HG03045 (cell line): ENCODE measurements around the gene UNC5C.
"Not testable (repeated sequence)": the region's sequence is repeated elsewhere in the genome, so short reads cannot be mapped to it uniquely, and the experiment has no call there.

Experiments
- ATAC-seq: cut with Tn5 transposase; IDR thresholded peaks from one replicate; pipeline ENCODE4 v1.9.1; 2021; ENCODE audit warnings: mild to moderate bottlenecking, moderate library complexity; ENCODE audit not compliant: unreplicated experiment

Gene UNC5C

GRCh38 chr4:95188701-95189370 is 359.9 kb downstream of the UNC5C start:
- ATAC-seq, result no peak

- ATAC-seq, result no peak
Observed at GRCh38 chr4:95186666-95187065, 362.1 kb downstream of the UNC5C start.

DNA sequence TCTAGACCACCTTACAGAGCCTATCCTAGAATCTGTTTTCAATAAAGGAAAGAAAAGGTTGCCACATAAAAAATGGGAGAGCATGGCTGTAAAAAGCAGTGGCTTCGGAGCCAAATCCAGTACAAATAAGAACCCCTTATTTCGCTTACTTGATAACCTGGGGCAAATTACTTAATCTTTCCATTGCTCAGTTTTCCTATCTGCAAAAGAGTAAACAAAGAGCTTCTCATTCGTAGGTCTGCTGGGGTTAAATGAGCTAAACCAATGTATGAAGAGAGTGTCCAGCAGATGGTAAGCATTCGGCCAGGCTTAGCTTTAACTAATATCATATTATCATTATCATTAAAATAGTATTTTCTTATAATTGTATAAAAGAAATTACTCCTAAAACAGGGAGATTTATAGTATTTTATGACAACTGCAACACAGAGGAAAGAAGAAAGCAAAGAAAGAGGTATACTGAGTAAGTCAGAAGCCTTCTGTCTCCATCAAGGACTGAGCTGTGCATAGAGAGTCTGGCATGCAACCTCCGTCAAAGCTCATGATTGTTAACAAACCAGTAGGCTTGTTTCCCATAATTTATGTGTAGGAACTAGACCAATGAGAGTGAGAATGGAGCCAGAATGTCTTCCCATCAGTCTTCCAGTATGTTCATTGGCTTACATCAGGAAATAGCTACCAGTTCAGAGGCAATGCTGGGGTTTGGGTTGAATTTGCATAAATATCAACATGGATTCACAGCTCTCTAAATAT is 364.9 kb downstream of the UNC5C start:
- ATAC-seq, result no peak

DNA sequence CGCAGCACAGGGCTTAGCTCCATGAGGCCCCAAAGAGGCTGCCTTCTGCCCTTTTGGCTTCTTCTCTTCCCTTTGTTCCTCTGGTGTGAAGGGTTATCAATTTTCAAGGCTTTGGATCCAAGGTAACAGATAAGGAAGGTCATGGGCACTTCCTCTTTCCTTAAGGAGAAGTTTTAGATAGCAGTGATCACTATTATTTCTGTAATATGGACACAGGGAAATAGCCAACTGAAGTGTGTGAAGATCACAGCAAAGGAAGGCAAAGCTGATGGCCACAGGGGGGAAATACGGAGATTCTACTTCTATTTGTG is 366.8 kb downstream of the UNC5C start:
- ATAC-seq, result no peak

GRCh38 chr4:95181243-95181995 is 367.4 kb downstream of the UNC5C start:
- ATAC-seq, result no peak

GRCh38 chr4:95180531-95181242 is 368.1 kb downstream of the UNC5C start:
- ATAC-seq, result no peak

- ATAC-seq, result no peak
Observed at GRCh38 chr4:95178938-95179337, 369.8 kb downstream of the UNC5C start.

DNA sequence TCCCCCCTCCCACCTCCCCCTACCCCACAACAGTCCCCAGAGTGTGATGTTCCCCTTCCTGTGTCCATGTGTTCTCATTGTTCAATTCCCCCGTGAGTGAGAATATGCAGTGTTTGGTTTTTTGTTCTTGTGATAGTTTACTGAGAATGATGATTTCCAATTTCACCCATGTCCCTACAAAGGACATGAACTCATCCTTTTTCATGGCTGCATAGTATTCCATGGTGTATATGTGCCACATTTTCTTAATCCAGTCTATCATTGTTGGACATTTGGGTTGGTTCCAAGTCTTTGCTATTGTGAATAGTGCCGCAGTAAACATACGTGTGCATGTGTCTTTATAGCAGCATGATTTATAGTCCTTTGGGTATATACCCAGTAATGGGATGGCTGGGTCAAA is 377.4 kb downstream of the UNC5C start:
- not testable (repeated sequence) for ATAC-seq

- no peak for ATAC-seq
Observed at GRCh38 chr4:95170176-95170575, 378.6 kb downstream of the UNC5C start.

DNA sequence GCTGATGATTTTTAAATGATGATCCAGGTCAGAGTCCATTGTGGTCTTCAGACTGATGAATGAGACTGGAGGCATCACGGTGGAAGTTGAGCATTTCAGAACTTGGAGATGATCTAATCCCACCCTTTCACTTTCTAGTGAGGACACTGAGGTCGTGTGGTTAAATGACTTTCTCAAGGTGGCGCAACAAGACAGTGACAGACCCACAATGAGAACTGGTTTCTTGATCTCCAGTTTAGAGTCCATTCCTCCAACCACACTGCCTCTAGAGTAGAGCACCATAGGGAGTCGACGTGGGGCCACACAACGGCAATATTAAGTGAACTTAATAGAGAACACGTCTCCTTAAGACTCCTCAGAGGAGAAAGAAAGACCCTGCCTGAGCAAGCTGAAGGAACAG is 381.0 kb downstream of the UNC5C start:
- ATAC-seq, result no peak

GRCh38 chr4:95165926-95166524 is 382.7 kb downstream of the UNC5C start:
- peak; percentile 58 for ATAC-seq

DNA sequence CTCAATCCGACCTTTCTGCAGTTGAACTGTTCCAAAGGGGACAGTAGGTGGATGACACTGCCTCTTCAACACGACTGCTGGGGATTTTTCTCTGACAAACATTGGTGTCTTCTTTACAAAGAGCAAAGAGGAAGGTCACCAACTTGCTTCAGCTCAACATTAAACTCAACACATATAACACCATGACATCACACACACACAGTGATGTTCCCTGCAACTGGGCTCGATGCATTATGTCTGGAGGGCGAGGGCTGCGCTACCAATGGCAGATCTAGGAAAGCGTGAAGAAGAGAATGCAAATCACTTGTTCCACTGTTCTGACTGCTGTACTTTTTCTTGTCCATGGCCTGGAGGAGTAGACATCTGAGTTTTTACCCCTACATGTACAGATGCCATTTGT is 385.9 kb downstream of the UNC5C start:
- no peak for ATAC-seq

DNA sequence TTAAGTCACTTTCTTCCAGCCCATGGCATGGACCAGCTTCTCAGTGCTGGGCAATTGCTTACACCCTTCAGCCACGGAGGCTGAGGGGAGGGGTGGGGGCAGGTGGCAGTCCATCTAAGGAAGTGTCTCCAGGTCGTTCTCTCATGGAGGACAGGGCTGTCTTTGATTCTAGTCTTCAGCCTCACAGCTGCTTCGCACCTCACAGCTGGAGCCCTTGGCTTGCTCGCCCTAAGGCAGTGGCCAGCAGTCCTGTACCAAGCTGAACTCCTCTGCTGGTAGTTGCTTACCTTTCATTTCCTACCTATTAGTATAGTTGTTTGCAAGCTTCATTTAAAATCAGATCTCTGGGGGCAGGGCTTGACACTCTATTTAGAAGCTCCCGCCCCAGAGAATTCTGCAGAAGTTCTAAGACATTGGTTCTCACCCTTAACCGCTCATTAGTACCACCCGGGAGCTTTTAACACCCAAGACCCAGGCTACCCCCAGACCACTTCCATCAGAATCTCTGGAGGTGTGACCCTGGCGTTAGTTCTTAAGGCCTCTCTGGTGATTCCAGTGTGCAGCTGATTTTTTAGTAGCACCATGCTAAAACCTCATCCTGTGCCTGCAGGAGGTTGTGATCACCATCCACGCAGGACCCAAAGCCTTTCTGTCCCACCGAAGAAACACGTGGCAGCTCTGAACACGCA is 386.8 kb downstream of the UNC5C start:
- no peak for ATAC-seq

- ATAC-seq, result no peak
Observed at GRCh38 chr4:95159384-95159783, 389.4 kb downstream of the UNC5C start.

DNA sequence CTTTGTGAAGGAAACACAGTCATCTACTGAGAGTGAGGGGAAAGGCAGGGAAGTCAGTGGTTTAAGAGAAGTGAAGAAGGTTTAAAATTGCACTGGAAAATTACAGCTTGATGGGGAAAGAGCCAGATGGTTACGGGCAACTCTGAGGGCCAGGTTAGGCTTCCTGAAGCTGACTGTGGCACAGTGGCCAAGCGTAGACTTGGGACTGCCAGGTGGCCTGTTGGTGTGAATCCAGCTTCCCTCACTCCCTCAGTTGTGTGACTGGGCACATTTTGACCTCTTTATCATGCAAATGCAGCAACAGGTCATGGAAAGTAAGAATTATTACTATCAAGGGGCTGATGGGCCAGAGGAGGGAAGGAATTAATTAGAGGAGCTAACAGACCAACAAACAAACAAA is 390.1 kb downstream of the UNC5C start:
- ATAC-seq, result no peak

DNA sequence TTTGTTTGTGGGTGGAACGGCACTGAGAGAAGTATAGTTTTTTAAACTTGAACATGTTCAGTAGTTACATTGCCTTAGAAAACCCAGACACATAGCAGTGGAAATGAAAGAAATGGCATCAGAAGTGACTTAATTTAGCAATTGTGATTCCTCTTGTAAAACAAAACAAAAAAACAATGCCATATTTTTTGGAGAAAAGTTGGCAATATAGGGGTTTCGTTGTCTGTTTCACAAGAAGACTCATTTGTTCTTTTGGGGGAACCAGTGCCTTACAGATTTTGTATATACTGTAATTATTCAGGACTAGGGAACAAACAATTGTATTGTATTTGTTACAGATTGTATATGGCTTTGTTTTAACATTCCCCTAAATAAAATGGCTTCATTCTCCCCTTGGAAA is 390.7 kb downstream of the UNC5C start:
- ATAC-seq, result no peak

GRCh38 chr4:95157596-95157995 is 391.2 kb downstream of the UNC5C start:
- ATAC-seq, result no peak

DNA sequence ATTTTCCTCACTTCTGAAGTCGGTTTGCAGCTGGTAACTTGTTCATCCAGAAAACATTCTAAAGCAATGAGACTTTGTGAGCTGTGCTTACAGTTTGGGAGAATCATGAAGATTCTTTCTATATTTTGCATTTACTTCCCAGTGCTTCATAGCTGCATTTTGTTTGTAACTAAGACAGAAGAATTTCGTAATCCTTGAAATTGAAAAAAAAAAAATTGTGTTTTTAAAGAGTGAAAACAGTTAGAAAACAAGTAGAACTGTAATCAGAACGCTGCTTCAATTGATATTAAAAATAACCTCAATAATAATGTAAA is 392.4 kb downstream of the UNC5C start:
- ATAC-seq, result no peak

DNA sequence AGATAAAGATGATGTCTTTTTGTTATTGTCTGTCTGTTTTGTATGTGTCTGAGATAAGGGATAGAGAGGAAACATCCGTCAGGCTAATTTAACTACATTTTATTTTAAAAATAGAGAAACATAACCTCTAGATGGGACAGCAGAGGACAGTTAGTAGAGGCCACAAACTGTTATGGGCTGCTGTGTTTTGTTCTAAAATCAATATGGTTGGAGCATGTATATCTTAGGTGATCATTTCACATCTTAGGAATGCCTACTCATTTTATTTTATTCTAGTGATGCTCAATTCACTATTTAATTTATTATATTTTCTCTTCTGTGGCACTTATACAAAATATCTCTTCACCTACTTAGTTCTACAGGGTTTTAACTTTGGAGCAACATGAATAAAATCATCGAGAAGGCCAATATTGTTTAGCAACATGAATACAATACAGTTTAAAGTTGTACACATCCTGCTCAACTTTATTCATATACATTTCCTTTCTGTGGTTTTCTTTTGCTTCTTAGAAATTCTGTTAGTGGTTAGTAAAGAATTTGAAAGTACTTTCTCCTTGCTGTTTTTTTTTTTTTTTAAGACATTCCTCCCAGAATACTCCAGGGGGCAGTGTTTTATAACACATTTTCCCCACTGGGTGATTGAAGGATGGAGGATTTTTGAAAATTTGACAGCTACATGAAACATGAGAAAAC is 392.9 kb downstream of the UNC5C start:
- ATAC-seq, result no peak

DNA sequence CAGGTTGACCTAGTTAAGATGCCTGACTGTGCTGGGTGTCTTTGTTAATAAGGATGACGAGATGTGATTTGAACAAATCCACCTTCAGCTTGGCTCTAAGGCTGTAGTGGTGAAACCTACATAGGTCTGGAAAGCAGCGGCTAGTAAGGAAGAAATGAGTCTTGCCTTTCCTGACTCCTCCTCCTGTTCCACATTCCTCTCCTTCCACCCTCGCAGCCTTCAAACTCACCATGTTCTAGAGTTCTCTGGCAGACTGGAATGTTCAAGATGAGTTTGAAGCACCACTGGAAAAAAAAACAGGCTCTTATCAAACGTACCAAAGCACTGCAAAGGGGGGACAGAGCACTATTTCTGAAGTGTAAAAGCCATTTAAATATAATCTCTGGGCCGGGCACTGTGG is 395.6 kb downstream of the UNC5C start:
- ATAC-seq, result no peak
